SK-N-DZ (cell line): ENCODE data around the gene MND1.

Source experiments
- DNase-seq: peaks from one replicate; pipeline ENCODE4 v3.0.0-alpha.2; 2015; ENCODE audit warnings: low spot score

Gene MND1

GRCh38 chr4:153346031-153346430 lies 1.5 kb downstream of the MND1 start:
- no peak for DNase-seq

DNA sequence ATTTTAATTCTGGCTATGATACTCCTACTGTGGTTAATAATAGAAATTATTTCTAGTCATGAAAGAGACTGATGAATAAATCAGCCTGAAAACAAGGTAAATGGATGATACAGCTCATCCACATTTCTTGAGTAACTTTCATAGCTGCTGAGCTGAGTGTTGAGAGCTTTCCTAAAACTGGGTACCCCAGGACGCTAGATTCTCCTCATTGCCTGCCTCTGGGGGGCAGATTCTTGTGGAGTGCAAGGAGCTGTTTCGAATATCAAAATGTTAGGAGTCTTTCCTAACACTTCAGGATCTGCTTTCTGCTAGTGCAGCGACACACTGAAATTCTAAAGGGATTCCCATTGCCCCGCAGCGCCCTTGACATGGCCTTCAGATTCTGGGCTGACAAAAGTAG lies 2.1 kb downstream of the MND1 start:
- DNase-seq = no peak

DNA sequence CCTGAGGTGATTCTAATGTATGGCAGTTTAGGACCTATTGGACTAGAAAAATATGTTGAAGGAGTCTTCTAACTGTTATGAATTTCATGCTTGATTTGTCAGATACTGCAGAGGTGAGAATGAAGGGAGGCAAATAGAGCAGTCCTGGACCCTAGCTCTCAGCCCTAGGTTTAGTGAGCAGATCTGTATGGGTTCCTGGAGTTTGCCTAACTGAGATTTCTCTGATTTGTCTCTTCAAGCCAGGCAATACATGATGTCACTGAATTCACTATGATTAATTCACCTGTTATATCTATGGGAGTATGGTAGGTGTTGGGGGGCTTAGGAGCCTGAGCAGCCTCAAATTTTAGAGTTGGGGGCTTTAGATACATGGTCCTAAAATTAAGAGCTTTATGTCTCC lies 2.6 kb downstream of the MND1 start:
- no peak for DNase-seq

GRCh38 chr4:153348006-153348405 lies 3.5 kb downstream of the MND1 start:
- peak; percentile 86 for DNase-seq

GRCh38 chr4:153349206-153349805 lies 4.8 kb downstream of the MND1 start:
- DNase-seq = peak; percentile 12

GRCh38 chr4:153362184-153362583 lies 17.7 kb downstream of the MND1 start:
- DNase-seq = no peak

- DNase-seq = no peak
Measured at GRCh38 chr4:153364061-153364460, 19.6 kb downstream of the MND1 start.

DNA sequence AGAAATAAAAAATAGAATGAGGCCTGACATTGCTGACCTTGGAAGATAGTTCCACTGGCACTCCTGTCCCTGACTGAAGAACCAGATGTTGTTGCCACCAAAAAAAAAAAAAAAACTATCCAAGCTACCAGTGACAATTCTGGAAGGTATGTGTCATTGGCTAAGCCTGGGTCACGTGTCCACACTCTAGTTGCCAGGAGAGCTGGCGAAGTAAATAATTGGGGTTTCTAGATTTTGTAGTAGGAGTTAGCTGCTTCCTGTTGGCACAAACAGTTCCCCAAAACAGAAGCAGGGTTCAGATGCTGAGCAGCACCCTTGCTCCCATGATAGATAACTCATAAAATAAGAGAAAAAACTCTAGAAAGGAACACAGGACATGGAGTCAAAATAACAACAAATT lies 20.5 kb downstream of the MND1 start:
- DNase-seq = no peak

DNA sequence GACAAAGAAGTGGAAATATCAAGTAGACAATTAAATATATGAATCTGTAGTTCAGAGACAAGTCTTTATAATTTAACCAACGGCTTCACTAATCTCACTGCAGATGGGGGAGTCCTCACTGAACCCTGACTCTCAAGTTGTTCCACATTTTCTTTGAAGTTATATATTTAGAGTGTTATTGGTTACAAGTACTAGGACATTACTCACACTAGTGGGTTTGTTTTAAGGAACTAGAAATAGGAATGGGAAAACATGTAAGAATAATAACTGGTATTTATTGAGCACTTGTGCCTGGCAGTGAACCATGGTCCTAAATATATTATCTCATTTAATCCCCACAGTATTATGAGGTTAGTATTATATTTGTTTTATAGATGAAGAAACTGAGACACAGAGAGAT lies 22.0 kb downstream of the MND1 start:
- no peak for DNase-seq

- no peak for DNase-seq
Measured at GRCh38 chr4:153367092-153367491, 22.6 kb downstream of the MND1 start.

DNA sequence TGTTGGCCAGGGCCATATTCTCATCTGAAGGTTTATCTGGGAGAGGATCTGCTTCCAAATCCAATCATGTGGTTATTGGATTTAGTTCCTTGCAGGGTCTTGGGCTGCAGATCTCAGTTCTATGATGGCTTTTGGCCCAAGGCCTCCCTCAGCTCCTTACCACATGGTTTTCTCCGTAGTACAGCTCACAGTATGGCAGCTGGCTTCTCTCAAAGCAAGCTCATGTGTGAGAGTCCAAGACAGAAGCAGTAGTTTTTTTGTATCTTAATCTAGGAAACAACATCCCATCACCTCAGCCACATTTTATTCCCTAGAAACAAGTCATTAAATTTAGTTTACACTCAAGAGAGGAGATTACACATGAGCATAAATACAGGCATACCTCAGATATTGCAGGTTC lies 24.5 kb downstream of the MND1 start:
- peak; percentile 55 for DNase-seq

DNA sequence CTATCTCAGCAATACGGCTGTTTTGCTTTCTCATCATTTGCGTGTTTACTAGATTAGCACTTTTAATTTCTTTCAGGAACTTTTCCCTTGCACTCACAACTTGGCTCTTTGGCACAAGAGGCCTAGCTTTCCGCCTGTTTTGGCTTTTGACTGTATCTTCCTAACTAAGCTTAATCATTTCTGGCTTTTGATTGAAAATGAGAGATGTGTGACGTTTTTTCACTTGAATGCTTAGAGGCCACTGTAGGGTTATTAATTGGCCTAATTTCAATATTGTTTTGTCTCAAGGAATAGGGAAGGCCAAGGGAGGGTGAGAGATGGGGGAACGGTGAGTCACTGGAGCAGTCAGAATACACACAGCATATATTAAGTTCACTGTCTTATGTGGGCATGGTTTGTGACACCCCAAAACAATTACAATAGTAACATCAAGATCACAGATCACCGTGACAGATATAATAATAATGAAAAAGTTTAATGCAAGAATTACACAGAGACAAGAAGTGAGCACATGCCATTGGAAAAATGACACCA lies 27.3 kb downstream of the MND1 start:
- no peak for DNase-seq

GRCh38 chr4:153372967-153373562 lies 28.6 kb downstream of the MND1 start:
- DNase-seq = no peak

DNA sequence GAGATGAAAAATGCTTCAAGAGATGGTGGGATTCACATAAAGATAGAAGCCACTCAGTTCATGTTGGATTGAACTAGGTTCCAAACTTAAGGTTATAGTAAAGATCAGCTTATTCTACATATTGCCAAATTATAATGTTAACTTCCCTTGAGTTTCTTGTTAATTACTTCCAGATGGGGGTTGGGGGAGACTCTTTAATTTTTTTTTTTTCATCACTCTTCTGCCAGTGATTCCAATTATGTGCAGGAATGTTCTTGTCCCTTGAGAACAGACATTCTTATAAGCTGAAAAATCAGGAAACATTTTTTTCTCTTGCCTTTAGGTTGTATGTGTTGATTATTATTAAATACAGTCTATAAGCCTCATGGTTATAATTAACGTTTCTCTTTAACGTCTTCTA lies 30.0 kb downstream of the MND1 start:
- no peak for DNase-seq

DNA sequence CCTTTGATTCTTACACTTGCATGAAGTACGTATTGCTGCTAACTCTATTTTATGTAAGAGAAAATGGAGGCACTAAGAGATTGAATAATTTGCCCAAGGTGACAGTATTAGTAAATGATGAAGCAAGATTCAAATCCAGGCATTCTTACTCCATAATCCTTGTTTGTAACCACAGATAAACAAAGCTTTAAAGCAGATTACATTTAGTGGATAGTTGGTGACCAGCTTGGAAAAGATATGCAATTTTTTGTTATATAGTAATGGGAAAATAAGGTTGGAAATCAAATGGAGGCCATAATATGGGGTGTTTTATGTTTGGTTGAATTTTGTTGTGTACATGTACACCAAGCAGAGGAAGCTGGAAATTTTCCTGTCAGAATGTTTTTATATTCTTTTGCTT lies 30.8 kb downstream of the MND1 start:
- DNase-seq = no peak

DNA sequence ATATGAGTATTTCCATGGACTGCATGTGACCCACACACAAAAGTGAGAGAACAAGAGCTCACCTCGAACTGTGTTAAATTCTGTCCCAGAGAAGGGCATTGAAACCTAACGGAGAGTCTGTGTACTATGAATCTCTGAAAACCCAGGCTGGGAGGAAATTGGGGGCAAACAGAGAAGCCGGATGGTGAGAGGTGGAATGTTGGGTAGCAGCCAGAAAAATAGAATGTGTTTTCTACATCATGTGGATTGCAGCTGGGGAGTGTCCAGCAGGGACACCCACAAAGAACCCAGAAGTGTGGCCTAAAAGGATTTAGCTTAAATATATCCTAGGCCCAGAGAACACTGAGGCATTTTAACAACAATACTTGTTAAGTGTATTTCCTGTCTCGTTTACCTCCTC lies 38.6 kb downstream of the MND1 start:
- no peak for DNase-seq

DNA sequence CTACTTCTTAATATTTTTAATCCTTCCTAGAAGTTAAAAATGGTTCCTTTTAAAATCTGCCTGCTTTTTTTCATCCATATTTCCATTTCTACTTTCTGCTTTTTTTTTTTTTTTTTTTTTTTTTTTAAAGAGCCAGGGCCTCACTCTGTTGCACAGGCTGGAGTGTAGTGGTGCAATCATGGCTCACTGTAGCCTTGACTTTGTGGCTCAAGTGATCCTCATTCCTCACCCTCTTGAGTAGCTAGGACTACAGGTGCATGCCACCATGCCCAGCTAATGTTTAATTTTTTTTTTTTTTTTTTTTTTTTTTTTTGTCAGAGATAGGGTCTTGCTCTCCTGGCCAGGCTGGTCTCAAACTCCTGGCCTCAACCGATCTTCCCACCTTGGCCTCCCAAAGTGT lies 39.7 kb downstream of the MND1 start:
- DNase-seq = no peak

GRCh38 chr4:153385784-153386183 lies 41.3 kb downstream of the MND1 start:
- DNase-seq = no peak

DNA sequence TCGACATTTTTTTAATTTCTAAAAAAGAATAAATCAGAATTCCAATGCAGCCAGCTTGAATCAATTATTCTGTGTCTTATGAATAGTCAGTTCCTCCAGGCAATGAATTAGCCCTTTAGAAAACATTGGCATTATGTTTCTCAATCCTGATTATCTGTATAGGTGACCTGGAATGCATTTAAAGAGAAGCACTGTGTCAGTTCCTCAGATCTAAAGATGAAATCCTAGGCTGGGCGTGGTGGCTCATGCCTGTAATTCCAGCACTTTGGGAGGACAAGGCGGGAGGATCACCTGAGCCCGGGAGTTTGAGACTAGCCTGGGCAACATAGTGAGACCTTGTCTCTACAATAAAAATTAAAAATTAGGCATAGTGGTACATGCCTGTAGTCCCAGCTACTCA lies 43.5 kb downstream of the MND1 start:
- DNase-seq = no peak

GRCh38 chr4:153393397-153393796 lies 48.9 kb downstream of the MND1 start:
- no peak for DNase-seq

DNA sequence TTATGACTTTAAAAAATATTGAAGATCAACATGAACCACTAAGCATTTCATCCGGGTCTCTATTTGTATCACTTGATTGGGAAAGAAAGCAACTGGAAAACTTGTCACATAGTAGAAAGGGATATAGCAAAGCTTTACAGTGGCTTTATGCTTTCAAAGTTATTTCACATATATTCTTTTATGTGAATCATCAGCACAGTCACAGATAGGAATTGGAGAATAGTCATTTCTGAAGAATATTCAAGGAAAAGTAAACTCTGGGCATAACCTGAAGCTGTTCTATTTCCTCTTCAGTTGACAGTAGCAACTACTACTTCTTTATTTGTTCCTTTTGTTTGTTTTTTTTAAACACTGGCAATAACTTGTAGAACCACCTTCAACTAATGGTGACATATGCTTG lies 50.5 kb downstream of the MND1 start:
- no peak for DNase-seq

DNA sequence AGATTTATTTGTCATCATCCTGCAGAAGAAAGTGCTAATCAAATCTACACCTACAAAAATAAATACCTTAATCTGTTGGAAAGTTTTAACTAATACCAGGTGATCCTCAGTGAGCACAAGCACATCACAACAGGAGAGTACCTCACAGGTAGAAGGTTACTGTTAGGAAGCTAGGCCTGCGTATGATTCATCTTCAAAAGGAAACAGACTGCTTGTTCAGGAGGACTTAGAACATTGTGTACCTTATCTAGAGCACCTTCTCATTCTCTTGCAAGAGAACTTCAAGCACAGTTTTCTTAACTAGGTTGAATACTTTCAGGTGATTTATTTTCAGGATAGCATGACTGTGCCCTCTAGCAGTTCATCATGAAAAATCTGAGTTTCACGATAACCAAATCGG lies 54.2 kb downstream of the MND1 start:
- DNase-seq = no peak

- no peak for DNase-seq
Measured at GRCh38 chr4:153399358-153399757, 54.9 kb downstream of the MND1 start.

DNA sequence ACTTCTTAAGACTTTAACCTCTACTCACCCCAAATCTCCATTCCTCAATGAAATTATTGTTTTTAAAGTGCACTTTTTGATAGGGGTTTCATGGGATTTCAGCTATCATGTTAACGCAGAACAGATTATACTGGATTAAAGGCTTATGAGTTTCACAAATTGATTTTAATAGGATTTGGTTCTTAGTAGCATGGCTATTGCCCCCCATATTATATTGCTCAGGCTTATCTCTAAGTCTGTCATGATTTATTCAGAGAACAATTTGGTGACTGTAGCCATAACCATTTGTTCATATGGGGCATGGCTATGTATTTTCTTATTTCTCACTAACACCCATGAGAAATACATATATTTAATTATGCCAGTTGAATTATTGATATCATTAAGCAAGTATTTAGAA lies 57.0 kb downstream of the MND1 start:
- DNase-seq = no peak
